NT2/D1 (cell line): ENCODE measurements around the gene PODNL1.
A peak's percentile ranks its signal among the peaks of the same experiment; 100 is the strongest.
"Not testable (repeated sequence)": the region's sequence is repeated elsewhere in the genome, so short reads cannot be mapped to it uniquely, and the experiment has no call there.

ENCODE experiments used
- DNase-seq: peaks from one replicate; pipeline ENCODE4 v3.0.0-alpha.2; 2011; ENCODE audit warnings: low read depth, low spot score
- H3K27me3 ChIP-seq: 2 replicates; pipeline ENCODE4 v1.6.0; 2011; ENCODE audit warnings: mild to moderate bottlenecking; ENCODE audit not compliant: insufficient read length, insufficient read depth
- H3K36me3 ChIP-seq: 2 replicates; pipeline ENCODE4 v1.6.1; 2011; ENCODE audit warnings: mild to moderate bottlenecking, low read length, mixed read lengths; ENCODE audit not compliant: insufficient read depth, insufficient read length
- H3K4me1 ChIP-seq: 2 replicates; pipeline ENCODE4 v1.5.1; 2011; ENCODE audit not compliant: insufficient read depth, insufficient read length
- H3K4me3 ChIP-seq: 2 replicates; pipeline ENCODE4 v1.5.1; 2011; ENCODE audit warnings: low read depth; ENCODE audit not compliant: insufficient read length
- H3K9ac ChIP-seq: 2 replicates; pipeline ENCODE4 v1.6.0; 2011; ENCODE audit warnings: low read depth; ENCODE audit not compliant: insufficient read length
- H3K9me3 ChIP-seq: 2 replicates; pipeline ENCODE4 v1.5.1; 2011; ENCODE audit warnings: mild to moderate bottlenecking, low read length; ENCODE audit not compliant: insufficient read depth
- SUZ12 ChIP-seq: IDR thresholded peaks from 2 replicates; pipeline ENCODE4 v1.6.1; 2011; ENCODE audit not compliant: insufficient read length, insufficient read depth; ENCODE audit errors: extremely low read depth
- YY1 ChIP-seq: IDR thresholded peaks from 2 replicates; pipeline ENCODE4 v1.6.1; 2011; ENCODE audit not compliant: insufficient read length, insufficient read depth
- ZNF274 ChIP-seq: IDR thresholded peaks from 2 replicates; pipeline ENCODE4 v1.6.1; 2011; ENCODE audit warnings: mild to moderate bottlenecking, low read depth, low read length

Gene PODNL1

DNA sequence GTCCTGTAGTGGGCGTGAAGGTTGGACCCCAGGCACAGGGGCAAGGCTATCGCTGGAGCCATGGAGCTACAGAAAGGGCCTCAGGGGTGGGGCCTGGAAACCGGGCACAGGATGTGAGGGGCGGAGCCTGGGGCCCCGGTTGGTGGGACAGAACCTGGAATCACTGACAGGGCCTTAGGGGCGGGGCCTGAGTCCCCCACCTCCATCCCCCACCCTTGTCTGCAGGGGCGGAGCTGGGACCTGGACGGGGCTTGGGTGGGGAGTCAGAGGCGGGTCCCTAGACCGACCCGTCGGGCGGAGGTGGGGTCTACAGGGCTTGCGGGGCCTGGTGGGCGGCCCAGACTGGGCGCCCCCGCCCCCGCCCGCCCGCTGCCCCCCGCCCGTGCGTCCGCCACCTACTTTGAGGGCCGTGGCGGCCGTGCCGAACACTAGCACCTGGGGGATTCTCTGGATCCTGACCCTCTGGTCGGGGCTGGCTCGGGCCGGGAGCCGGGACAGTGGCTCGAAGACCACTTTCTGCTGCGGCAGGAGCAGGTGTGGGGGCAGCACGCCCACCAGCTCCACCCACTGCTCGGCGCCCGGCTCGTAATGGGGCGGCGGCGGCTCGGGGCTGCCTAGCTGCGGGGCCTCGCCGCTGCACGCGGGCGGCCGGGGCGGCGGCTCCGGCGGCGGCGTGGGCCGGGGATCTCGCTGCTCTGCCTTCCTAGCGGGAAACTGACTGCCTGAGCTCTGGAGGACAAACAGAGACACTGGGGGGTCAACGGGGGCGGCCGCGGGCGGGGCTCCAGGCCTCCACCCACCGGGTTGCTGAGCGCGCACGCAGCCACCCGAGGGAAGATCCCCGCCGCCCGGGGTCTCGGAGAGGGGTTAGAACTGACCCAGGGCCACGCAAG lies 40.4 kb upstream of the PODNL1 start:
- TF ChIP-seq YY1: no peak
- no peak for TF ChIP-seq SUZ12
- no peak for TF ChIP-seq ZNF274
- Histone ChIP-seq H3K4me1 (peaks cover 33% of the 10 kb centered on the region), H3K9ac (peak overlapping the region; percentile 75), H3K4me3 (peak overlapping the region; percentile 52), H3K9me3 (no peaks in the 10 kb centered on the region), H3K27me3 (no peaks in the 10 kb centered on the region), H3K36me3 (peaks cover 53% of the 10 kb centered on the region)
- peak; percentile 95 for DNase-seq

DNA sequence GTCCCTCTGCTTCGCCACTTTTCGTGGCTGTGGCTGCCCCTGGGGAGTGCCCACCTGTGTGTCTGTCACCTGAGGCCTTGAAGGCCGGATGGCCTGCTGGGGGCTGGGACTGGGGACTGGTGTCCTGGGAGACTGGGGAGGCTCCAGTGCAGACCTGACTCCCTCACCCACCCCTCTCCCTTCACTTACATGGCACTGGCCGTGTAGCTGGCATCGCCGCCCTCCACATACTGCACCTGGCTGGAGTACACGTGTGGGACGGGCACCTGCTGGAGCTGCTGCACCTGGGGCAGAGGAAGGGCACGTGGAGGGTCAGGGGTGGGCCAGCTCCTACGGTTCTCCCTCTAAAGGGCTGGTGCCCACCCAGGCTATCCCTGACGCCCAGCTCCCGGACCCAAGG lies 39.6 kb upstream of the PODNL1 start:
- H3K27me3 ChIP-seq: no peaks in the 10 kb centered on the region
- peak overlapping the region; percentile 75 for H3K9ac ChIP-seq
- TF ChIP-seq SUZ12 (no peak), YY1 (no peak), ZNF274 (no peak)
- DNase-seq: no peak
- peak overlapping the region; percentile 13 for H3K4me3 ChIP-seq
- peaks cover 53% of the 10 kb centered on the region for H3K36me3 ChIP-seq
- no peaks in the 10 kb centered on the region for H3K9me3 ChIP-seq
- H3K4me1 ChIP-seq: peaks cover 33% of the 10 kb centered on the region

DNA sequence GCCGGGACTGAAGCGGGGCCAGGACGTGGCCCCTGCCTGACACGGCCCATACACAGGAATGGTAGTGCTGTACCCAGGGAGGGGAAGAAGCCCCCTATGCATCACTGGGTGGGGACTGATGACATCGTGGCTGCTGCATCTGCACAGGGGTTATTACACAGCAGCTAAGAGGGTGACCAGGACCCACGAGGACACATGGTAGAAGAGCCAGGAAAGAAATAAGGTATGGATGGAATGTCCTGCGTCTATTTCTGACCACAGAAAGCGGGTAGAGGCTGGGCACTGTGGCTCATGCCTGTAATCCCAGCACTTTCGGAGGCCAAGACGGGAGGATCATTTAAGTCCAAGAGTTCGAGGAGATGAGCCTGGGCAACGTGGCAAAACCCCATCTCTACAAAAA lies 38.2 kb upstream of the PODNL1 start:
- peaks cover 26% of the 10 kb centered on the region for H3K4me1 ChIP-seq
- no peak overlapping the region for H3K9ac ChIP-seq
- no peak for DNase-seq
- H3K36me3 ChIP-seq: peaks cover 49% of the 10 kb centered on the region
- H3K9me3 ChIP-seq: no peaks in the 10 kb centered on the region
- no peaks in the 10 kb centered on the region for H3K27me3 ChIP-seq
- H3K4me3 ChIP-seq: no peak overlapping the region
- TF ChIP-seq ZNF274 (no peak), SUZ12 (no peak), YY1 (no peak)

DNA sequence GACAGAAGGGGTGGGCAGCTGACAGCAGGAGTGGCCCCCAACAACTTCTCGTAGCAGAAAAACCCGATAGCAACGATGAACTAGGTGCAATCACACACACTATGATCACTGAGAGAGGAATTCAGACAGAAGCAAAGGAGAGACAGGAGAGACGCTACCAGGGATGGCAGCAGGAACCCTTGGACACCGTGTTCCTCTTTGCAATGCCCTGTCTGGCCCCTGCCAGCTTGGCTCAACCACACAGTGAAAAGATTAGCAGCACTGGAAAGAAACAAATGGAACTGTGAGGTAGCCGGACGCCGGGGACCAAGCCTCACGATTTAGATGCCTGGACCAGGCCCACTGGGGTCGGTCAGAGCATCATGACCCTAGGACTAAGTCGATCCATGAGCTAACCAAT lies 37.7 kb upstream of the PODNL1 start:
- no peak overlapping the region for H3K4me3 ChIP-seq
- H3K4me1 ChIP-seq: peaks cover 23% of the 10 kb centered on the region
- no peaks in the 10 kb centered on the region for H3K9me3 ChIP-seq
- DNase-seq: no peak
- no peak overlapping the region for H3K9ac ChIP-seq
- TF ChIP-seq ZNF274: no peak
- H3K36me3 ChIP-seq: peaks cover 47% of the 10 kb centered on the region
- no peaks in the 10 kb centered on the region for H3K27me3 ChIP-seq

DNA sequence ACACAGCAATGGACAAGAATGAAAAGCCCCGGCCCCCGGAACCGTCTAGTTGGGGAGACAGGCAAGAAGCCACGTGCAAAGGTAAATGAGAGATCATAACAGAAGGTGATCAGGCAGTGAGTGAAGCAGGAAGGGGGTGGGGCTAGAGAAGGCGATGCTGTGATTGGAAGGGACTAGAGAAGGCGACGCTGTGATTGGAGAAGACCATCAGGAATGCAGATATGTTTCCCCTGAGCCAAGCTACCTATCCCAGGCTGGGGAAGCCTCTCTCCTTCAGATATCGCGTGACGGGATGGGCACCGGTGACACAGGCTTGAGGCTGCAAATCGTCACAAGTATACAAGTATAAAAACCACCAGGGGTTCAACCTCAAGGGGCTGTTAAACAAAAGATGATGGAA lies 35.9 kb upstream of the PODNL1 start:
- DNase-seq: no peak
- Histone ChIP-seq H3K36me3 (peaks cover 49% of the 10 kb centered on the region), H3K4me1 (peaks cover 18% of the 10 kb centered on the region), H3K4me3 (no peak overlapping the region), H3K9ac (no peak overlapping the region), H3K9me3 (no peaks in the 10 kb centered on the region), H3K27me3 (no peaks in the 10 kb centered on the region)
- TF ChIP-seq SUZ12 (no peak), YY1 (no peak), ZNF274 (no peak)

DNA sequence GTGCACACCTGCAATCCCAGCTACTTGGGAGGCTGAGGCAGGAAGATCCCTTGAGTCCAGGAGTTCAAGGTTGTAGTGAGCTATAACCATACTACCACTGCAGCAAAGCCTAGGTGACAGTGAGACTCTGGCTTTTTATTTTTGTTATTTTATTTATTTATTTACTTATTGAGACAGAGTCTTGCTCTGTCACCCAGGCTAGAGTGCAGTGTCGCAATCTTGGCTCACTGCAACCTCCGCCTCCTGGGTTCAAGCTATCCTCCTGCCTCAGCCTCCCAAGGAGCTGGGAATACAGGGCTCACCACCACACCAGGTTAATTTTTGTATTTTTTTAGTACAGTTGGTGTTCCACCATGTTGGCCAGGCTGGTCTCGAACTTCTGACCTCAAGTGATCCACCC lies 35.3 kb upstream of the PODNL1 start:
- not testable (repeated sequence) for H3K9ac ChIP-seq, DNase-seq, H3K9me3 ChIP-seq, H3K4me3 ChIP-seq, H3K27me3 ChIP-seq
- peaks cover 18% of the 10 kb centered on the region for H3K4me1 ChIP-seq
- H3K36me3 ChIP-seq: peaks cover 55% of the 10 kb centered on the region

DNA sequence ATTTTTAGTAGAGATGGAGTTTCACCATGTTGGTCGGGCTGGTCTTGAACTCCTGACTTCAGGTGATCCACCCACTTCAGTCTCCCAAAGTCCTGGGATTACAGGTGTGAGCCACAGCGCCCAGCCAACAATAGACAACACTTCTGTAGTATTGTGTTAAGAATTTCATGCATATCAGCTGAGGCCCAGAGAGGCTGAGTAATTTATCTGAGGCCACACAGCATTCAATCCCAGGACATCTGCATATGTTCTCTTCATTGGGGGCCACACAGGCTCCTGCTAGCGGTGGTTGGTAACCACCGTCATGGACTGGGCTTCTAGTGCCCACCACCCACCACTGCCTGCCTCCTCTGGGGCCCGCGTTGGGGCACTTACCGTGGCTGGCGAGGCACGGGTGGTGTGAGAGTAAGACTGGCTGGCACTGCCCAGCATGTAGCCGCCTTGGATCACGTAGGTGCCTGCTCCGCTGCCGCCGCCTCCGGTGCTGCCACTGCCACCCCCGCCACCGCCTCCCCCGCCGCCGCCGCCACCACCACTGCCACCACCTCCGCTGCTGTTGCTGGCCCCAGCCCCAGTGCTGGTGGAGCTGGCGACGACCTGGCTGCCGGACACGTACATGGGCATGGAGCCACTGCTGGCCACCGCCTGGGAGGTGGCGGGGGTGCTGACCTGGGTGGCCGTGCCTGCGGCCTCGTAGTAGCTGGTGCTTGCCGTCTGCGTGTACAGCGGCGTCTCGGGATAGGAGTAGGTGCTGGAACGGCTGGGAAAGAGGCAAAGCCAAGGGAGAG lies 34.3 kb upstream of the PODNL1 start:
- DNase-seq: no peak
- no peak for TF ChIP-seq ZNF274
- no peak for TF ChIP-seq YY1
- no peak for TF ChIP-seq SUZ12
- H3K36me3 ChIP-seq: peaks cover 60% of the 10 kb centered on the region
- H3K9me3 ChIP-seq: no peaks in the 10 kb centered on the region
- no peaks in the 10 kb centered on the region for H3K27me3 ChIP-seq
- no peak overlapping the region for H3K4me3 ChIP-seq
- H3K4me1 ChIP-seq: peaks cover 11% of the 10 kb centered on the region
- no peak overlapping the region for H3K9ac ChIP-seq

DNA sequence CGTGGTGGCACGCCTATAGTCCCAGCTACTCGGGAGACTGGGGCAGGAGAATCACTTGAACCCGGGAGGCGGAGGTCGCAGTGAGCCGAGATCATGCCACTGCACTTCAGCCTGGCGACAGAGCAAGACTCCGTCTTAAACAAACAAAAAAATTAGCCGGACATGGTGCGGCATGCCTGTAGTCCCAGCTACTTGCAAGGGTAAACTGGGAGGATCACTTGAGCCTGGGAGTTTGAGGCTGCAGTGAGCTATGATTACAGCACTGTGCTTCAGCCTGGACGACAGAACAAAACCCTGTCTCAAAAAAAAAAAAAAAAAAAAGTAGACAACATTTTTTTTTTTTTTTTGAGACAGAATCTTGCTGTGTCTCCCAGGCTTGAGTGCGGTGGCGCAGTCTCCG lies 33.7 kb upstream of the PODNL1 start:
- DNase-seq, H3K9ac ChIP-seq, H3K4me3 ChIP-seq, H3K27me3 ChIP-seq, H3K9me3 ChIP-seq: not testable (repeated sequence)
- H3K36me3 ChIP-seq: peaks cover 65% of the 10 kb centered on the region
- peaks cover 11% of the 10 kb centered on the region for H3K4me1 ChIP-seq
